Endothelial cell of coronary artery (primary cell): ENCODE results near the gene SH3BP2. TPM values are rescaled to one million over a fixed set of nuclear protein-coding genes. Genes with fewer than 3 reads are reported as not detected.

Source experiments
- total RNA-seq: library from RNA; depleted of rRNA; stranded (reverse); fragments of >200 nt; gene quantifications from 2 replicates; pipeline ENCODE4 v1.2.3, GENCODE V29; 2014

SH3BP2 gene
- 25.9 and 32.8 TPM in 2 replicates for total RNA-seq

GRCh38 chr4:2792711-2793585, at the start of gene SH3BP2:
Gene SH3BP2 (plus strand): TSS chr4:2793085. CDS start chr4:2820618, 27,533 bp downstream.

GRCh38 chr4:2755821-2756690, 36.8 kb upstream of the SH3BP2 start, which contains the start of gene TNIP2:
Gene TNIP2 (minus strand): TSS chr4:2756336. CDS start chr4:2756289, 47 bp downstream.

GRCh38 chr4:2843263-2843940, 50.5 kb downstream of the SH3BP2 start, which contains the start of gene ADD1:
Gene ADD1 (plus strand): TSS chr4:2843844. CDS start chr4:2875916, 32,072 bp downstream.

Other genes with a start within 250 kb of the SH3BP2 start
- 71.3 and 88.4 TPM in 2 replicates for gene TNIP2, start 36.7 kb upstream of the SH3BP2 start, total RNA-seq
- 127 and 143 TPM in 2 replicates for gene ADD1, start 50.8 kb downstream of the SH3BP2 start, total RNA-seq
- 29.4 and 35.5 TPM in 2 replicates for gene NOP14, start 170.3 kb downstream of the SH3BP2 start, total RNA-seq
- gene GRK4, start 170.5 kb downstream of the SH3BP2 start, total RNA-seq, result 4.1 and 4.4 TPM in 2 replicates